ENCODE data around the gene BCAS3.

DNA sequence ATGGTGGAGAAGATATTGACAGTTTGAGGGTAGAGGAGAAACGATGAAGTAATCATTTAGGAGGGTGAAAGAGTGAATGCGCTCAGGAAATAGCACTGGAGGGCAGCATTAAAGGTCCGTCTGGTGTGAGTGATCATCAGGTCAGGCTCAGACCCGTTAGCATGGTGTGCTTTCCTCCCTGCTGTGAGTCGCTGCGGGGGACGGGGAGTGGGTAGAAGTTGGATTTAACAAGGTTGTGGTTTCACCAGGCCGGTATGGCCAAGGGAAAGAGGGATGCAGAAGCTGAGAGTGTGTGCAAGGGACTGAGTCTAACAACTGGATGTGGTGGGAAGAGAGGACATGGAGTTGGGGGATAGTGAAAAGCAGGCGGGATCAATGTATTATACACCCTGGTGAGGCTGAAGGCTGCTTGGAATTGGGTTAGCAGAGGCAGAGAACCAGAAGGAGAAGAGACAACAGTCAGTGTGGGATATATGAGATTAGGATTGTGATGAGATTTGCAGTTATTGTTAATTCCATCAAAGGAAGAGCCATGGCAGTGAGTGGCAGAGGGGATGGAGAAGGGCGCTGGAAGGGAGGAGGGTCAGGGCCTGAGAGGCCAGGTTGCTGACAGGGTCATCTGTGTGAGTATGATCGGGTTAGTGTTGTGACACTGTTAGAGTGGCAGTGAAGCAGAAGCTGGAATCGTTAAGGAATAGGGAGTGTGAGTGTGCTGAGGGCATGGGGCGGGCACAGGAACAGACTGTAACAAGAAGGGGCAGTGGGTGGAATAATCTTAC lies 663.0 kb downstream of the BCAS3 start:
- TF ChIP-seq POLR2AphosphoS5 (IDR thresholded peaks at IDR 0.05; ENCODE audit: low read depth, low read length) (no peak), POLR2A (IDR thresholded peaks at IDR 0.05; ENCODE audit: low read depth, low read length) (no peak), TAF1 (IDR thresholded peaks at IDR 0.05; ENCODE audit: low read depth, low read length) (no peak), PAX5 (IDR thresholded peaks at IDR 0.05; ENCODE audit: insufficient read depth, low read length, severe bottlenecking) (no peak), SPI1 (IDR thresholded peaks at IDR 0.05; ENCODE audit: low read depth, low read length) (no peak)
